Measurements from ENCODE around the gene TLCD5. TPM values are rescaled to one million over a fixed set of nuclear protein-coding genes. Genes with fewer than 3 reads are reported as not detected.

Gene TLCD5
- total RNA-seq, 4 donors from 2014 or later, result 0.51 to 17.1 (median 6.4) TPM

DNA sequence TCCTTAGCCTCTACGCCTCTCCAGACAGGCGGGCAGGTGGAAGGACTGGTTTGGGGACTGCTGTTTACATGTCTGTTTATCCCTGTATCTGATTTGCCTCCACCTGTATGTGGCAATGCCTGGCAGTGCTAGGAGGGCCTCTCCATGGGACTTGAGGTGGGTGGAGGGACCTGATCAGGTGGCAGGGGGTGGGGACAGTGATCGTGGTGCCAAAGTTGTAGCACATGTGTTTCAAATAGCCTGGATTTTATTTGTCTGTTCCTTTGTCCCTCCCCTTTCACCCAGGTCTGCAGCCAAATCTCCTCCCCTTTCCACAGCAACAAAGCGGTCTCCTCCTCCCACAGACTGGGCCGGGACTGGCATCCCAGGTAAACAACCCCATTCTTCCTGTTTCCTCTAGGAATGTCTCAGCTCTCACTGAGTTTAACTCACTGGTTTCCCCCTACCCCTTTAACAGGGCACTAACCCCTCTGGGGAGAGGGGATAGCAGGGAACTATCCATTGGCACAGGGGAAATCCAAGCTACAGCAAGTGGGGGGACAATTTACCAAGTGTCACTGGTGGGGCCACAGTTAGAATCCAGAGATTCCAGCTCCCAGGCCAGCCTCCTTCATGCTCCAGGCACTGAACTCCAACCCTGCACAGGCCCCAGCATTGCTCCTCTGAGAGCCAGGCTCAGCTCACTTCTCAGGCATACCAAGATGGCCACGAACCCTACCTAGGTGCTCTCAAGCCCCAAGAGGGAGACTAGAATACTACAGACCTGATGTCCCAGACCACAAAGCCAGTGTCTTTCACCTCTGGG is 22.9 kb upstream of the TLCD5 start:
- Histone ChIP-seq H3K4me1 (no peaks in the 10 kb centered on the region), H3K36me3 (no peaks in the 10 kb centered on the region), H3K4me3 (no peak overlapping the region), H3K27me3 (no peaks in the 10 kb centered on the region), H3K9me3 (no peaks in the 10 kb centered on the region), H3K27ac (no peak overlapping the region)
- TF ChIP-seq, protein P1, sequence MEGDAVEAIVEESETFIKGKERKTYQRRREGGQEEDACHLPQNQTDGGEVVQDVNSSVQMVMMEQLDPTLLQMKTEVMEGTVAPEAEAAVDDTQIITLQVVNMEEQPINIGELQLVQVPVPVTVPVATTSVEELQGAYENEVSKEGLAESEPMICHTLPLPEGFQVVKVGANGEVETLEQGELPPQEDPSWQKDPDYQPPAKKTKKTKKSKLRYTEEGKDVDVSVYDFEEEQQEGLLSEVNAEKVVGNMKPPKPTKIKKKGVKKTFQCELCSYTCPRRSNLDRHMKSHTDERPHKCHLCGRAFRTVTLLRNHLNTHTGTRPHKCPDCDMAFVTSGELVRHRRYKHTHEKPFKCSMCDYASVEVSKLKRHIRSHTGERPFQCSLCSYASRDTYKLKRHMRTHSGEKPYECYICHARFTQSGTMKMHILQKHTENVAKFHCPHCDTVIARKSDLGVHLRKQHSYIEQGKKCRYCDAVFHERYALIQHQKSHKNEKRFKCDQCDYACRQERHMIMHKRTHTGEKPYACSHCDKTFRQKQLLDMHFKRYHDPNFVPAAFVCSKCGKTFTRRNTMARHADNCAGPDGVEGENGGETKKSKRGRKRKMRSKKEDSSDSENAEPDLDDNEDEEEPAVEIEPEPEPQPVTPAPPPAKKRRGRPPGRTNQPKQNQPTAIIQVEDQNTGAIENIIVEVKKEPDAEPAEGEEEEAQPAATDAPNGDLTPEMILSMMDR (IDR thresholded peaks at IDR 0.05), result no peak
- no peak for TF ChIP-seq POLR2A (IDR thresholded peaks at IDR 0.05)
- intact Hi-C loops (cut with DNase I; ENCODE audit: low total_unique reads), result loop anchor here (5.0 kb wide), 1 partner anchor 65 kb away; no protein-coding TSS in a partner anchor
- DNase-seq, result no peak

DNA sequence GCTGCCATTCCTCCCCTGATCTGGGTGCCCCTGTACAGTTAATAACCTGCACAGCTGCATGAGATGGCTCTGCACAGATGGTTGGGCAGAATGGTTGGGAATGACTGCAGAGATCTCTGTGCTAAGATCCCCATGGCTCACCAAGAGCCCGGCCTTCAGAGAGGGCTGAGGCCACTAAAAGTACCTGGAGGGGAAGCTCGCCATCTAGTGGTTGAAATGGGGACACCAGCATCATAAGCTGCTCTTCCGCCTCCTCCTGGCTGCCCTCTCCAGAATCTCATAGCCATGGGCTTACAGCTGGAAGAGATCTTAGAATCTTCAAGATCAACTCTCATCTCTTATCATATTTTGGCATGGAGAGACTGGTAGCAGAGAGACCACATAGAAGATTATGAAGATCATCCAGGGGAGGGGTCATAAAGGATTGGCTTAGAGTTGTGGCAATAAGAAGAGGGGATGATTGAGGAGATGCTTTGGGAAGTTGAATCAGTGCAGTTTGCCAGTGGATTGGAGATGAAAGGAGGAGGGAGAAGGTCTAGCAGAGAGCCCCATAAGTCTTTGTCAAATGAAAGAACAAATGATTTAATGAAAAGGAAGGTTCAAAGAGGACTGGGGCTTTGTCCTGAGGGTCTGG is 22.0 kb upstream of the TLCD5 start:
- Histone ChIP-seq H3K27ac (no peak overlapping the region), H3K27me3 (no peaks in the 10 kb centered on the region), H3K36me3 (no peaks in the 10 kb centered on the region), H3K4me3 (no peak overlapping the region), H3K4me1 (no peaks in the 10 kb centered on the region), H3K9me3 (no peaks in the 10 kb centered on the region)
- DNase-seq, result peak; percentile 63
- TF ChIP-seq, protein P1 (IDR thresholded peaks at IDR 0.05), result peak; percentile 64 to 80 (median 74)
- no peak for TF ChIP-seq POLR2A (IDR thresholded peaks at IDR 0.05)
- intact Hi-C loops (cut with DNase I; ENCODE audit: low total_unique reads), result loop anchor here (5.0 kb wide), 1 partner anchor 66 kb away; no protein-coding TSS in a partner anchor

DNA sequence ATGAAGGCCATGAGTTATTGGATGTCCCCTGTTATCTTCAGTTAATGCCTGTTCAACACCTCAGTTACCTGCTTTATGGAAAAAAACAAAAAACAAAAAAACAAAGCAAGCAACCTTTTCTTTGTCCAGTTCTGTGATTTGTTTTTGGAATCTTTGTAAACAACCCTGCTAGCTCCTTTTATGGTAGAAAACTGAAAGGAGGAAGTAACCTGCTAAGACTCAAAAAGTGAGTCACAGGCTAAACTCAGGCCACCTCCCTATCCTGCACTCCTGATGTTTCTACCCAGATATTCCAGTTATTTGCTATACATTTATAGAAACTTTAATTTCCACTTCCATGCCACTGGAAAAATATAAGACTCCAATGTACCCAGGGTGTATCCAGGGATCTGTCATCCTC is 20.6 kb upstream of the TLCD5 start:
- no peaks in the 10 kb centered on the region for H3K27me3 ChIP-seq
- DNase-seq, result no peak
- H3K27ac ChIP-seq, result no peak overlapping the region
- no peak overlapping the region for H3K4me3 ChIP-seq
- no peaks in the 10 kb centered on the region for H3K9me3 ChIP-seq
- no peaks in the 10 kb centered on the region for H3K36me3 ChIP-seq
- intact Hi-C loops (cut with DNase I; ENCODE audit: low total_unique reads), result loop anchor here (5.0 kb wide), 1 partner anchor 67 kb away; no protein-coding TSS in a partner anchor
- TF ChIP-seq POLR2A (IDR thresholded peaks at IDR 0.05), result no peak
- TF ChIP-seq, protein P1 (IDR thresholded peaks at IDR 0.05), result no peak
- no peaks in the 10 kb centered on the region for H3K4me1 ChIP-seq

DNA sequence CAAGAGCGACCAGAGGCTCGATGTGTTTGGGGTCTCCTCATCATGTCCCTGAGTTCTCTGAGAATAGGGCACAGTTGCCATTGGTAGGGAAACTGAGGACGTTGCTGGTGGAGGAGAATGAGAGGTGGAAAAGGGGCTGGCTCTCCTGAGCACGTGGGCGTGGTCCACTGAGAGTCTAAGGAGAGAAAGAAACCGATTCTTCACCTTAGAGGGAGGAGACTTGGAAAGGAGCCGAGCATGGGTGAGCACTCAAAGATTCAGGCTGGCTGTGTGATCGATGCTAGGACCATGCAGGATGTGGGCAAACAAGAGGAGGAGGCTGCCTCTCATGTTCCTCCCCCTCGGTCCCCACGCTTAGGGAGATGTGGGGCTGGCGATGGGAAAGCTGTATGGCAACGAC is 19.8 kb upstream of the TLCD5 start:
- no peaks in the 10 kb centered on the region for H3K27me3 ChIP-seq
- intact Hi-C loops (cut with DNase I; ENCODE audit: low total_unique reads), result no loop called here
- no peak overlapping the region for H3K4me3 ChIP-seq
- no peaks in the 10 kb centered on the region for H3K36me3 ChIP-seq
- H3K4me1 ChIP-seq, result no peaks in the 10 kb centered on the region
- no peaks in the 10 kb centered on the region for H3K9me3 ChIP-seq
- DNase-seq, result no peak
- H3K27ac ChIP-seq, result no peak overlapping the region
- no peak for TF ChIP-seq POLR2A (IDR thresholded peaks at IDR 0.05)
- TF ChIP-seq, protein P1 (IDR thresholded peaks at IDR 0.05), result no peak

Data from uterus (tissue), 4 donors.